IPS-18c (cell line): ENCODE measurements around the gene PRRG2.
A peak's percentile ranks its signal among the peaks of the same experiment; 100 is the strongest.
"Not testable (repeated sequence)": the region's sequence is repeated elsewhere in the genome, so short reads cannot be mapped to it uniquely, and the experiment has no call there.

Source experiments
- H3K4me3 ChIP-seq: 2 replicates; pipeline ENCODE4 v1.7.0; 2013; ENCODE audit warnings: low read depth, mild to moderate bottlenecking, low read length, moderate library complexity; ENCODE audit not compliant: insufficient read depth
- H3K9me3 ChIP-seq: one replicate; pipeline ENCODE4 v1.6.1; 2013; ENCODE audit warnings: mild to moderate bottlenecking, low read length, moderate library complexity; ENCODE audit not compliant: control insufficient read depth, insufficient read depth

PRRG2 gene

DNA sequence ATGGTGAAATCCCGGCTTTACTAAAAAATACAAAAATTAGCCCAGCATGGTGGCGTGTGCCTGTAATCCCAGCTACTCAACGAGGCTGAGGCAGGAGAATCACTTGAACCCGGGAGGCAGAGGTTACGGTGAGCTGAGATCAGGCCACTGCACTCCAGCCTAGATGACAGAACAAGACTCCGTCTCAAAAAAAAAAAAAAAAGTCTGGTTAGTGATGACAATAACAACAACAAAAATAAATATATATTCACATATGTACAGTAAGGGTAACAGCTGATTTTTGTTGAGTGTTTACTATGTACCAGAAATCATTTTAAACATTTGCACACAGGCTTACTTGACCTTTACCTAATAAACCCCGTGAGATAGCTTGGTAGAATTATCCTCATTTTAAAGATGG, 35.8 kb downstream of the PRRG2 start:
- Histone ChIP-seq H3K4me3 (no peak overlapping the region), H3K9me3 (no peaks in the 10 kb centered on the region)

- H3K4me3 ChIP-seq, H3K9me3 ChIP-seq: not testable (repeated sequence)
Observed at GRCh38 chr19:49617860-49618259, 36.7 kb downstream of the PRRG2 start.

DNA sequence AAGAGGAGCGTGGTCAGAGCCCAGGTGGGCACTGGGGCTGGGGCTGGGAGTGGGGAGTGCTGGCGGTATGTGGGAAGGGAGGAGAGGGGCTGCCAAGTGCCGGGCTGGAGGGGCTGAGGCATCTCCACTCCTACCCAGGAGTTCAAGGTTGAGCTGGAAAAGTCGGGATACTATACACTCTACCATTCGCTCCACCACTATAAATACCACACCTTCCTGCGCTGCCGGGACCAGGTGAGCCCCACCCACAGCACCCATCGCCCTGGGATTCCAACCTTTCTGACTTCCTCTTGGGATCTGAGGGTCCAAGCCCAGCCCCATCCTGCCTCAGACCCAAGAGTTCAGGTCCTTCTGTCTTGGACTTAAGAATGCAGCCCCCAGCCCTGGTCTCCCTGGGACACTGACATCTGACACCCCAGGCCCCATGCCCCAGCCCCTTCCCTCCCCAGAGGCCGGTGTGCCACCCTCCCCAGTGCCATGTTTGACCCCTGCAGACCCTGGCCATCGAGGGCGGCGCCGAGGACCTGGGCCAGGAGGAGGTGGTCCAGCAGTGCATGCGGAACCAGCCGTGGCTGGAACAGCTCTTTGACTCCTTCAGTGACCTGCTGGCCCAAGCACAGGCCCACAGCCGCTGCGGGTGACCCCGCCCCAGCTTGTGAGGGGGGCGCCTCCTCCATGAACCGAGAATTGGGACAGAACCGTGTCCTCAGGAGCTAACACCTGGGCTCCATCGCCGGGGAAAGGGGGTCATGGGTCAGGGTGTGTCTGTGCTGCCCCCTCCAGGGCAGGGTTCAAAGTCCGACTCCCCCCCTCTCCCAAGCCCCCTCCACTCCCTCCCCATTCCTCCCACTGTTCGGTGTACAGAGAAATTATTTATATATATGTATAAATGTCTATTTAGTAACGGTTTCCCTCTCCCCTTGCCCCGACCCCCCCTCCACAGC, 44.1 kb downstream of the PRRG2 start:
- no peak overlapping the region for H3K4me3 ChIP-seq
- no peaks in the 10 kb centered on the region for H3K9me3 ChIP-seq

DNA sequence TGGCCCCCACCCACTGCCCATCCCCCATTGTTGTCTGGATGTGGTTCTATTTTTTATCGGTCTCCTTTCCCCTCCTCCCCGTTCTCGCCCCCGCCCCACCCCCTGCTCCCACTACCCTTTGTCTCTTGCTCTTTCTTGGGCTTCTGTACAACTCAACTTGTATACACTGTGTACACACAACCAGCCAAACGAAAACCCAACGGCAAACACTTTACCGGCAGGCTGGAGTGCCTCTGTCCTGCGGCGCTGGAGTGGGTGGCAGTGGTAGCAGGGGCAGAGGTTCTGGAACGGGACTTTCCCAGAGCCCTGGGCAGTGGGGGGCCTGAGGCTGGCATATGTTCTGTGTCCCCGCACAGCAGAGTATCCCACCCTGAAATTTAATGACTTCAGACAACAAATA, 45.1 kb downstream of the PRRG2 start:
- H3K4me3 ChIP-seq = no peak overlapping the region
- H3K9me3 ChIP-seq = no peaks in the 10 kb centered on the region

DNA sequence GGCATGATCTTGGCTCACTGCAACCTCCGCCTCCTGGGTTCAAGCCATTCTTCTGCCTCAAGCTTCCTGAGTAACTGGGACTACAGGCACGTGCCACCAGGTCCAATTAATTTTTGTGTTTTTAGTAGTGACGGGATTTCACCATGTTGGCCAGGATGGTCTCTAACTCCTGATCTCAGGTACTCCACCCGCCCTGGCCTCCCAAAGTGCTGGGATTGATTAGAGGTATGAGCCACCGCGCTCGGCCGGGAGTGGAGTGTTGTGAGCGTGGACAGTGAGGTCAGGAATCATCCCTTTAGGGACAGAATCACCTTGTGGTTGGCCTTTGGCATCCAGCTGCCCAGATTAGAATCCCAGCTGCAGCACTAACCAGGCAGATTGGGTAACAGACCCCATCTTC, 48.5 kb downstream of the PRRG2 start:
- H3K4me3 ChIP-seq = no peak overlapping the region
- H3K9me3 ChIP-seq = no peaks in the 10 kb centered on the region

- H3K9me3 ChIP-seq = no peaks in the 10 kb centered on the region
- no peak overlapping the region for H3K4me3 ChIP-seq
Observed at GRCh38 chr19:49631014-49631588, 50.0 kb downstream of the PRRG2 start.

DNA sequence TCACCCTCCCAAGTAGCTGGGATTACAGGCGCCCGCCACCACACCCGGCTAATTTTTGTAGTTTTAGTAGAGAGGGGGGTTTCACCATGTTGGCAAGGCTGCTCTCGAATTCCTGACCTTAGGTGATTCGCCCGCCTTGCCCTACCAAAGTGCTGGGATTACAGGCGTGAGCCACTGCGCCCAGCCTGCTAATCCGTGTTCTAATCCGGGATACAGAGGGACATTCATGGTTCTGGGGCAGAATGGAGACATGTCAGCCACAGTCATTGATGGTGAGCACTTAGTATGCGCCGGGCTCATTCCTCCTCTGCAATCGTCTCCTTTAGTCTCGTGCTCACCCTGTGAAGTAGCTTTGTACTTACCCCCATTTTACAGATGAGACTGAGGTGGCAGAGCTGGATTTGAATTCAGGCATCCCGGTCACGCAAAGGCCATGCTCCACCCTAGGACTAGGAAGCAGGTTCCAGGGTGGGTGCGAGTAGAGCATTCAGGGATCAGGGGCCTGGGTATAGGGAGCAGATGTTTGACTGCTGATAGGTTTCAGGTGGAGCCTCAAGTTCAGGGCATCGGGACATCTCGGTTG, 50.6 kb downstream of the PRRG2 start:
- no peaks in the 10 kb centered on the region for H3K9me3 ChIP-seq
- H3K4me3 ChIP-seq = no peak overlapping the region

GRCh38 chr19:49632576-49632975, 51.5 kb downstream of the PRRG2 start:
- H3K4me3 ChIP-seq = no peak overlapping the region
- no peaks in the 10 kb centered on the region for H3K9me3 ChIP-seq

DNA sequence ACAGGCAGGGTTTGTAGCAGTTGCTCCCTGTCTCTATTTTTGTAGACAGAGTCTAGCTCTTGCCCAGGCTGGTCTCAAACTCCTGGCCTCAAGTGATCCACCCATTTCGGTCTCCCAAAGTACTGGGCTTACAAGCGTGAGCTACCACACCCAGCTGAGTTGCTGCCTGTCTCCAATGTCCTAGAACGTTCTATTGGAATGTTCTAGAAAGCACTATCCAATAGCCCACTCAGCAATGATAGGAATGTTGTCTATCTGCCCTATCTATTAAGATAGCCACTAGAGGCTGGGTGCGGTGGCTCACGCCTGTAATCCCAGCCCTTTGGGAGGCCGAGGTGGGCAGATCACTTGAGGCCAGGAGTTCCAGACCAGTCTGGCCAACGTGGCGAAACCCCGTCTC, 52.2 kb downstream of the PRRG2 start:
- not testable (repeated sequence) for H3K4me3 ChIP-seq, H3K9me3 ChIP-seq

GRCh38 chr19:49635530-49636232, 54.6 kb downstream of the PRRG2 start:
- Histone ChIP-seq H3K9me3 (no peaks in the 10 kb centered on the region), H3K4me3 (no peak overlapping the region)

GRCh38 chr19:49636233-49636932, 55.3 kb downstream of the PRRG2 start:
- Histone ChIP-seq H3K9me3 (no peaks in the 10 kb centered on the region), H3K4me3 (no peak overlapping the region)

GRCh38 chr19:49637821-49638738, 57.0 kb downstream of the PRRG2 start:
- H3K9me3 ChIP-seq = no peaks in the 10 kb centered on the region
- H3K4me3 ChIP-seq = peak overlapping the region; percentile 36

DNA sequence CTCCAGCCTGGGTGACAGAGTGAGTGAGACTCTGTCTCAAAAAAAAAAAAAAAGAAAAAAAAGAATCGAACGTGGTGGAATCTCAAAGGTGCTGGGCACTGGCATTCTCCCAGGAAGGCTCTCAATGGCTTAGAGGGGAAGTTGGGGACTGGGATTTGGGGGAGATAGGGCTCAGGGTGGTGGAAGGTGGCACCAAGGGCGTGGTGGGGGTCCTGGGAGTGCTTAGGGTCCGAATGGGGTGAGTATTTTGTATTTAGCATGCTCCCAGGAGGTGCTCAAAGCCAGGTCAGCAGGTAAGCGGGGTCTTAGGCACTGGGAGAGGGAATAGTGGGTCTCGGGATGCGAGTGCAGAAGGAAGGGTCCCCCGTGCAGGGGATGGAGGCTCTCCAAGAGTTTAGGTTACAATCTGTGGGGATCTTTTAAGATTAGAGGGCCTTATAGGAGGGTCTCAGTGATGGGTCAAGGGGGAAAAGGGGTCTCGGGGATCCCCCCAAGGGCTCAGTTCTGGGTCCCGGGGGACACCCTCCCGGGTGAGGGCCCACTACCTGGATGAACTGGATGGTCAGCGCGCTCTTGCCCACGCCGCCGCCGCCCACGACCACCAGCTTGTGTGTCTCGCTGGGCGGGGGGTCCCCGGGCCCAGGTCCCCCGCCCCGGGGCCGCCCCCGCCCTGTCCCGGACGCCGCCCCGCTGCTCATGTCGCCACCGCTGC, 58.4 kb downstream of the PRRG2 start:
- peak overlapping the region; percentile 44 for H3K4me3 ChIP-seq
- H3K9me3 ChIP-seq = no peaks in the 10 kb centered on the region

DNA sequence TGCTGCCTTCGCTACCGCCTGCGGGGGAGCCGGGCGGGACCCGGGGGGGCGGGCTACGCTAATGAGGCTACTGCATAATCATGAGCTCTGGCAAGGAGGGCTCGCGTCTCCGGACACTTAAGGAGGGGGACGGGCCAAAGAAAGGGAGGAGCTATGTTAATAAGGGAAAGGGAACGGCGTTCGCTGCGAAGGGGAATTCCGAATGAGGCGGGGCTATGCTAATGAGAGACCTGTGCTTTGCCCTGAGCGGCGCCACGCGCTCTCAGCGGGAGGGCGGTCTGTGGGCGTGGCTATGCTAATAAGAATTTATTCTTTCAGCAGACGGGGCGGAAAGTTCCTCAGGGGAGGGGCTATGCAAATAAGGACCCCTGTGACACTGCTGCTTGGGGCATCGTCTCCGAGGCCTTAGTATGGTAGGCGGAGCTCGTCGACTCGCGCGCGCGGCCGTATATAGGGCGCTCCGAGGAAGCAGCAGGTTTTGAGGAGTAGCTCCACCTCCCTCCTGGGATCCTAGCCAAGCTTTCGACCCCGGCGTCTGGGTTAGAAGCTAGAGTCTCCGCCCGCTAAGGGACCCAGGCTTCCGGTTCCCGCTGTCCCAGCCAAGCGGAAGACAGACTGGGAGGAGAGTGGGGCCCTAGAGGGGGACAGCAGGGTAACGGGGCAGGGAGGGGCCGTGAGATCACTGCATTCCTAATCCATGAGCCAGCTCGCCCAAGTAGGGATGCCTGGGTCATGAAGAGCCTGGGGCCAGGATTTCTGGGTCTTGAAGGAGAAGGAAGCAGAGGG, 59.2 kb downstream of the PRRG2 start, which contains the start of gene RRAS:
RRAS (minus strand) TSS at position 31 of the 786 bp plus-strand sequence. CDS start 45 bp downstream, outside the sequence.
- peak within 1 kb of the TSS; percentile 58 for H3K4me3 ChIP-seq
- no peaks in the 10 kb centered on the region for H3K9me3 ChIP-seq
